GM19043 (cell line): ENCODE results near the gene NR1H3.

Experiments
- ATAC-seq: cut with Tn5 transposase; IDR thresholded peaks from one replicate; pipeline ENCODE4 v1.9.1; 2021; ENCODE audit warnings: low read depth; ENCODE audit not compliant: unreplicated experiment

NR1H3 gene

GRCh38 chr11:47243454-47243853 is 14.3 kb upstream of the NR1H3 start:
- ATAC-seq = no peak

- no peak for ATAC-seq
Measured at GRCh38 chr11:47244448-47245350, 13.1 kb upstream of the NR1H3 start.

- ATAC-seq = no peak
Measured at GRCh38 chr11:47245611-47246357, 12.0 kb upstream of the NR1H3 start.

- no peak for ATAC-seq
Measured at GRCh38 chr11:47247502-47247901, 10.3 kb upstream of the NR1H3 start.

- peak; percentile 12 for ATAC-seq
Measured at GRCh38 chr11:47248304-47248663, 9.5 kb upstream of the NR1H3 start.

- peak; percentile 88 for ATAC-seq
Measured at GRCh38 chr11:47248664-47249377, 9.0 kb upstream of the NR1H3 start, which contains the start of gene ACP2. Gene ACP2 (minus strand): TSS chr11:47248814. CDS start chr11:47248789, 25 bp downstream.

- ATAC-seq = no peak
Measured at GRCh38 chr11:47249378-47249715, 8.4 kb upstream of the NR1H3 start.

- ATAC-seq = no peak
Measured at GRCh38 chr11:47251751-47252150, 6.0 kb upstream of the NR1H3 start.

GRCh38 chr11:47253660-47254059 is 4.1 kb upstream of the NR1H3 start:
- ATAC-seq = no peak

GRCh38 chr11:47254386-47254785 is 3.4 kb upstream of the NR1H3 start:
- ATAC-seq = no peak

GRCh38 chr11:47256374-47256773 is 1.4 kb upstream of the NR1H3 start:
- no peak for ATAC-seq

- no peak for ATAC-seq
Measured at GRCh38 chr11:47257177-47257516, 649 bp upstream of the NR1H3 start.

GRCh38 chr11:47258317-47258902 is 614 bp downstream of the NR1H3 start:
- no peak for ATAC-seq

- no peak for ATAC-seq
Measured at GRCh38 chr11:47259232-47259977, 1.6 kb downstream of the NR1H3 start.

GRCh38 chr11:47260366-47260765 is 2.6 kb downstream of the NR1H3 start:
- ATAC-seq = no peak

GRCh38 chr11:47261291-47261800 is 3.5 kb downstream of the NR1H3 start:
- ATAC-seq = no peak

- no peak for ATAC-seq
Measured at GRCh38 chr11:47264119-47264518, 6.3 kb downstream of the NR1H3 start.

GRCh38 chr11:47264521-47264920 is 6.7 kb downstream of the NR1H3 start:
- no peak for ATAC-seq

GRCh38 chr11:47267876-47268275 is 10.1 kb downstream of the NR1H3 start:
- no peak for ATAC-seq

GRCh38 chr11:47268448-47269001 is 10.7 kb downstream of the NR1H3 start:
- no peak for ATAC-seq
